Keratinocyte (primary cell): ENCODE measurements around the gene TSPAN4. TPM values are rescaled to one million over a fixed set of nuclear protein-coding genes. Genes with fewer than 3 reads are reported as not detected.

ENCODE experiments used
- DNase-seq: peaks from one replicate; pipeline ENCODE4 v3.0.0-alpha.2; 2011; ENCODE audit warnings: low read depth, missing footprints, low spot score
- FAIRE-seq: peaks from 2 replicates; lab custom pipeline; 2011; peaks lifted over from hg19 to GRCh38; lab: Jason Lieb, UNC
- H2AFZ ChIP-seq: 2 replicates; pipeline ENCODE4 v1.6.0; 2012; ENCODE audit warnings: low read length, control low read depth, inconsistent platforms; ENCODE audit not compliant: control insufficient read depth
- H3K27ac ChIP-seq: 2 replicates; pipeline ENCODE4 v1.5.1; 2011; ENCODE audit warnings: low read length; ENCODE audit not compliant: control insufficient read depth, insufficient read depth
- H3K27me3 ChIP-seq: 3 replicates; pipeline ENCODE4 v1.6.0; 2011; ENCODE audit warnings: low read length; ENCODE audit not compliant: control insufficient read depth, insufficient read depth; ENCODE audit errors: extremely low read depth
- H3K36me3 ChIP-seq, 2 experiments: 2 replicates in 1 of 2; 3 replicates in 1 of 2; pipeline ENCODE4 v1.5.1; 2011; ENCODE audit warnings: low read length in 2 of 2, mild to moderate bottlenecking in 1 of 2; ENCODE audit not compliant: control insufficient read depth in 2 of 2, insufficient read depth in 2 of 2; ENCODE audit errors: extremely low read depth in 1 of 2
- H3K4me1 ChIP-seq: 3 replicates; pipeline ENCODE4 v1.5.1; 2011; ENCODE audit warnings: low read length; ENCODE audit not compliant: control insufficient read depth, insufficient read depth; ENCODE audit errors: extremely low read depth
- H3K4me2 ChIP-seq: 3 replicates; pipeline ENCODE4 v1.6.0; 2011; ENCODE audit warnings: low read depth, low read length; ENCODE audit not compliant: control insufficient read depth, insufficient read depth; ENCODE audit errors: extremely low read depth
- H3K4me3 ChIP-seq, 3 experiments: fragments of 200-600 bp in 1 of 3; sonication (generic) in 1 of 3; 2 replicates in 2 of 3; 3 replicates in 1 of 3; pipeline ENCODE4 v1.5.1; 2011 to 2016; ENCODE audit warnings: low read length in 3 of 3, mild to moderate bottlenecking in 3 of 3, control low read depth in 2 of 3, inconsistent platforms in 1 of 3, low read depth in 1 of 3, mixed read lengths in 1 of 3, mixed run types in 1 of 3, moderate library complexity in 1 of 3; ENCODE audit not compliant: control insufficient read depth in 2 of 3, insufficient read depth in 2 of 3; ENCODE audit errors: extremely low read depth in 1 of 3
- H3K79me2 ChIP-seq: 2 replicates; pipeline ENCODE4 v1.6.0; 2012; ENCODE audit warnings: low read length; ENCODE audit not compliant: control insufficient read depth, insufficient read depth
- H3K9ac ChIP-seq: 3 replicates; pipeline ENCODE4 v1.6.0; 2011; ENCODE audit warnings: low read length; ENCODE audit not compliant: control insufficient read depth, insufficient read depth; ENCODE audit errors: extremely low read depth
- H3K9me1 ChIP-seq: 3 replicates; pipeline ENCODE4 v1.6.0; 2011; ENCODE audit warnings: low read length; ENCODE audit not compliant: control insufficient read depth, insufficient read depth; ENCODE audit errors: extremely low read depth
- H3K9me3 ChIP-seq: 2 replicates; pipeline ENCODE4 v1.5.1; 2012; ENCODE audit warnings: low read depth, low read length; ENCODE audit not compliant: control insufficient read depth
- H4K20me1 ChIP-seq: 3 replicates; pipeline ENCODE4 v1.6.0; 2011; ENCODE audit warnings: low read length; ENCODE audit not compliant: control insufficient read depth, insufficient read depth; ENCODE audit errors: extremely low read depth
- CTCF ChIP-seq, 3 experiments: IDR thresholded peaks in 1 of 3; conservative IDR thresholded peaks in 1 of 3; optimal IDR thresholded peaks in 1 of 3; 2 replicates in 2 of 3; 3 replicates in 1 of 3; pipeline versions ENCODE3 to v1.5.1; 2011; ENCODE audit warnings: low read length in 3 of 3, mild to moderate bottlenecking in 3 of 3, moderate library complexity in 2 of 3, control low read depth in 1 of 3, inconsistent platforms in 1 of 3; ENCODE audit not compliant: insufficient read depth in 2 of 3; ENCODE audit errors: extremely low read depth in 1 of 3
- EZH2 ChIP-seq: IDR thresholded peaks from one replicate; pipeline ENCODE4 v1.6.1; 2012; ENCODE audit warnings: inconsistent platforms, mild to moderate bottlenecking, low read length, moderate library complexity
- dilution Hi-C: fragments of 300-500 bp; cut with MboI; formaldehyde crosslinking; loops from one replicate; pipeline ENCODE4 v1.7.0; 2020; ENCODE audit warnings: low sequenced_read_pairs; ENCODE audit not compliant: extremely low pct_ligation_motif_present
- polyA plus RNA-seq, 5 experiments: library from polyadenylated mRNA; depleted of rRNA in 3 of 5; stranded (reverse) in 3 of 5; stranded (forward) in 1 of 5; unstranded in 1 of 5; fragments of >200 nt; gene quantifications; 1 replicate in 1 of 5; 2 replicates in 3 of 5; 3 replicates in 1 of 5; pipeline versions ENCODE4 v1.2.1 to v1.2.3, GENCODE V29; 2011 to 2012; ENCODE audit warnings: missing spikeins in 2 of 5, low read depth in 1 of 5, low replicate concordance in 1 of 5

The TSPAN4 gene
- polyA plus RNA-seq, 1 donor (not counting 4 experiments of a cell fraction or from before 2014, with no cell fraction given) = 42.1 TPM

GRCh38 chr11:831961-832528 is 10.6 kb upstream of the TSPAN4 start:
- Histone ChIP-seq H2AFZ (no peak overlapping the region), H3K4me1 (peaks cover 47% of the 10 kb centered on the region), H3K9me1 (no peaks in the 10 kb centered on the region), H3K36me3 (peaks cover 0 to 6% of the 10 kb centered on the region in 2 experiments), H3K79me2 (peaks cover 32% of the 10 kb centered on the region), H4K20me1 (peaks cover 2% of the 10 kb centered on the region), H3K4me3 (peak overlapping the region; percentile 34 to 48 (median 38)), H3K27ac (no peak overlapping the region), H3K27me3 (peaks cover 41% of the 10 kb centered on the region), H3K9me3 (no peaks in the 10 kb centered on the region), H3K9ac (peak overlapping the region; percentile 44), H3K4me2 (peak overlapping the region; percentile 67)
- TF ChIP-seq EZH2 = no peak
- no peak for TF ChIP-seq CTCF (optimal IDR thresholded peaks at IDR 0.05 in 1 of 3, IDR thresholded peaks at IDR 0.05 in 1 of 3, conservative IDR thresholded peaks at IDR 0.05 in 1 of 3; ENCODE audit: extremely low read depth in 1 of 3, insufficient read depth in 2 of 3, low read length in 3 of 3)
- DNase-seq = no peak
- no peak for FAIRE-seq
- dilution Hi-C loops = no loop called here

GRCh38 chr11:832529-833113 is 10.0 kb upstream of the TSPAN4 start, which contains the start of gene CD151:
TSS of gene CD151 (plus strand) at chr11:832952. CDS start at chr11:836070, 3,118 bp downstream.
- Histone ChIP-seq H3K9me3 (no peaks in the 10 kb centered on the region), H3K9me1 (no peaks in the 10 kb centered on the region), H3K27ac (peak within 1 kb of the TSS; percentile 94), H3K4me1 (peaks cover 44% of the 10 kb centered on the region), H2AFZ (peak within 1 kb of the TSS; percentile 37), H3K4me3 (peak within 1 kb of the TSS; percentile 78 to 86 (median 84)), H4K20me1 (peaks cover 2% of the 10 kb centered on the region), H3K36me3 (peaks cover 5 to 12% of the 10 kb centered on the region in 2 experiments), H3K9ac (peak within 1 kb of the TSS; percentile 95), H3K79me2 (peaks cover 36% of the 10 kb centered on the region), H3K4me2 (peak within 1 kb of the TSS; percentile 98), H3K27me3 (peaks cover 35% of the 10 kb centered on the region)
- DNase-seq (no peak), FAIRE-seq (no peak)
- dilution Hi-C loops = no loop called here
- TF ChIP-seq EZH2 (no peak), CTCF (optimal IDR thresholded peaks at IDR 0.05 in 1 of 3, IDR thresholded peaks at IDR 0.05 in 1 of 3, conservative IDR thresholded peaks at IDR 0.05 in 1 of 3; ENCODE audit: extremely low read depth in 1 of 3, insufficient read depth in 2 of 3, low read length in 3 of 3) (no peak)
